ENCODE data around the gene TSHZ1. TPM values are rescaled to one million over a fixed set of nuclear protein-coding genes. Genes with fewer than 3 reads are reported as not detected.

The TSHZ1 gene
- total and polyA plus RNA-seq, 2 experiments from 2014 or later: 0.23 to 0.38 TPM

GRCh38 chr18:75212751-75213090 lies 2.1 kb downstream of the TSHZ1 start:
- Histone ChIP-seq H3K36me3 (ENCODE audit: insufficient read depth) (no peaks in the 10 kb centered on the region), H3K4me2 (peak overlapping the region; percentile 82), H3K79me2 (replicated peaks; ENCODE audit: insufficient read depth) (no peaks in the 10 kb centered on the region), H3K27me3 (ENCODE audit: insufficient read depth) (peaks cover 64% of the 10 kb centered on the region), H3K4me1 (ENCODE audit: insufficient read depth) (peaks cover 20% of the 10 kb centered on the region), H3F3A (replicated peaks; ENCODE audit: low read depth) (0 out of 2 replicates have a peak, but pooled peaks cover 8% of the 10 kb centered on the region), H3K27ac (ENCODE audit: low read depth) (no peak overlapping the region), H3K9me2 (ENCODE audit: insufficient read depth) (no peaks in the 10 kb centered on the region), H2AFZ (no peak overlapping the region), H4K20me1 (replicated peaks; ENCODE audit: insufficient read depth) (no peaks in the 10 kb centered on the region; the same call in 1 of the 2 replicates), H3K4me3 (peak overlapping the region; percentile 55; the same call in 1 of the 2 replicates)
- H3K36me3 Mint-ChIP-seq (ENCODE audit: low read depth): no peaks in the 10 kb centered on the region; the same call in 2 of the 3 replicates
- ATAC-seq (no peak), DNase-seq (ENCODE audit: low spot score) (no peak)
- H3K4me1 Mint-ChIP-seq: peaks cover 39% of the 10 kb centered on the region
- peaks cover 3% of the 10 kb centered on the region; the same call in 1 of the 3 replicates for H3K9me3 Mint-ChIP-seq
- H3K27me3 Mint-ChIP-seq (ENCODE audit: insufficient read depth, low read depth, poor library complexity): peaks cover 43% of the 10 kb centered on the region
- H3K4me3 Mint-ChIP-seq: peak overlapping the region; percentile 73
- TF ChIP-seq, protein P1, sequence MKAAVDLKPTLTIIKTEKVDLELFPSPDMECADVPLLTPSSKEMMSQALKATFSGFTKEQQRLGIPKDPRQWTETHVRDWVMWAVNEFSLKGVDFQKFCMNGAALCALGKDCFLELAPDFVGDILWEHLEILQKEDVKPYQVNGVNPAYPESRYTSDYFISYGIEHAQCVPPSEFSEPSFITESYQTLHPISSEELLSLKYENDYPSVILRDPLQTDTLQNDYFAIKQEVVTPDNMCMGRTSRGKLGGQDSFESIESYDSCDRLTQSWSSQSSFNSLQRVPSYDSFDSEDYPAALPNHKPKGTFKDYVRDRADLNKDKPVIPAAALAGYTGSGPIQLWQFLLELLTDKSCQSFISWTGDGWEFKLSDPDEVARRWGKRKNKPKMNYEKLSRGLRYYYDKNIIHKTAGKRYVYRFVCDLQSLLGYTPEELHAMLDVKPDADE (IDR thresholded peaks at IDR 0.05): no peak
- TF ChIP-seq EZH2 (IDR thresholded peaks at IDR 0.05; ENCODE audit: low read depth, unreplicated experiment): peak; percentile 18
- no peak overlapping the region for H3K27ac Mint-ChIP-seq

DNA sequence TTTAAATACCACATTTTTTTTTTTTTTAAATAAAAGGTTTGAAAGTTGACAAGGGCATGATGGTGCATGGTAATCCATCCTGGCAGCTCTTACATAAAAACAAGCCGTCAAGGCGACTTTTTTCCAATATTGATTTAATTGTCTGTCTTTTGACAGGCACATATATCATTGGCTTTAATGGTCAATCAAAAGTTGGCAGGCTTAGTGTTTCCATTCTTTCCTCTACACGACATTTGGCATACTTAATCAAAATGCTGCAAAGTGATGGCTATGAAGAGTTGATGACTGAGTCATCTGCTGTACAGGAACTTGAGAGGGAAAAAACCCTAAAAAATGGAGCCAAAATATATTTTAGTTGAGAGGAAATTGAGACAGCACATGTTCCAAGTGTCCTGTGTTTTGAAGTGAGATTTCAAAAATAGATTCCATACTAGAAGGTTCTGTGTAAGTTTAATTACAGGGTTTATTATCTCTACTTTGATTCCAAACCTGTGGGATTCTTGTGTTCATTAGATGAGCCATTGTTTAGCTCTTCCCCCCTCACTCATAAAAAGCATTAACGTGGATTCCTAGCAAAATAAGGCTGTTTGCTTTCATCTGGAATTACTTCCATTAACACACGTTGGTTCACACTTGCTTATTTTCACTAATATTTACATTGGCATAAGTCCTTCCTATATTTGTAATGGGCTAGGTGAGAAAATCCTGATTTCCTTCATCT lies 3.2 kb downstream of the TSHZ1 start:
- Histone ChIP-seq H3K27ac (ENCODE audit: low read depth) (no peak overlapping the region), H3K79me2 (replicated peaks; ENCODE audit: insufficient read depth) (no peaks in the 10 kb centered on the region), H4K20me1 (replicated peaks; ENCODE audit: insufficient read depth) (no peaks in the 10 kb centered on the region), H3K4me1 (ENCODE audit: insufficient read depth) (peaks cover 18% of the 10 kb centered on the region), H2AFZ (no peak overlapping the region), H3K27me3 (ENCODE audit: insufficient read depth) (peaks cover 54% of the 10 kb centered on the region), H3F3A (replicated peaks; ENCODE audit: low read depth) (0 out of 2 replicates have a peak, but pooled peaks cover 4% of the 10 kb centered on the region), H3K36me3 (ENCODE audit: insufficient read depth) (no peaks in the 10 kb centered on the region), H3K4me2 (no peak overlapping the region), H3K9me2 (ENCODE audit: insufficient read depth) (no peaks in the 10 kb centered on the region), H3K4me3 (no peak overlapping the region)
- DNase-seq (ENCODE audit: low spot score) (no peak), ATAC-seq (no peak)
- H3K27me3 Mint-ChIP-seq (ENCODE audit: insufficient read depth, low read depth, poor library complexity): peaks cover 35% of the 10 kb centered on the region
- H3K4me3 Mint-ChIP-seq: no peak overlapping the region
- no peak overlapping the region for H3K27ac Mint-ChIP-seq
- peaks cover 3% of the 10 kb centered on the region; the same call in 1 of the 3 replicates for H3K9me3 Mint-ChIP-seq
- peaks cover 34% of the 10 kb centered on the region for H3K4me1 Mint-ChIP-seq
- no peaks in the 10 kb centered on the region; the same call in 2 of the 3 replicates for H3K36me3 Mint-ChIP-seq (ENCODE audit: low read depth)
- TF ChIP-seq JUNB (IDR thresholded peaks at IDR 0.05; ENCODE audit: unreplicated experiment) (no peak), NANOG (IDR thresholded peaks at IDR 0.05; ENCODE audit: borderline replicate concordance) (no peak), STAT1 (IDR thresholded peaks at IDR 0.05; ENCODE audit: unreplicated experiment) (no peak), ZNF331 (CRISPR knock-in tag; IDR thresholded peaks at IDR 0.05; ENCODE audit: low read depth) (no peak)
- TF ChIP-seq, protein P1 (IDR thresholded peaks at IDR 0.05): no peak
- TF ChIP-seq, protein P2, sequence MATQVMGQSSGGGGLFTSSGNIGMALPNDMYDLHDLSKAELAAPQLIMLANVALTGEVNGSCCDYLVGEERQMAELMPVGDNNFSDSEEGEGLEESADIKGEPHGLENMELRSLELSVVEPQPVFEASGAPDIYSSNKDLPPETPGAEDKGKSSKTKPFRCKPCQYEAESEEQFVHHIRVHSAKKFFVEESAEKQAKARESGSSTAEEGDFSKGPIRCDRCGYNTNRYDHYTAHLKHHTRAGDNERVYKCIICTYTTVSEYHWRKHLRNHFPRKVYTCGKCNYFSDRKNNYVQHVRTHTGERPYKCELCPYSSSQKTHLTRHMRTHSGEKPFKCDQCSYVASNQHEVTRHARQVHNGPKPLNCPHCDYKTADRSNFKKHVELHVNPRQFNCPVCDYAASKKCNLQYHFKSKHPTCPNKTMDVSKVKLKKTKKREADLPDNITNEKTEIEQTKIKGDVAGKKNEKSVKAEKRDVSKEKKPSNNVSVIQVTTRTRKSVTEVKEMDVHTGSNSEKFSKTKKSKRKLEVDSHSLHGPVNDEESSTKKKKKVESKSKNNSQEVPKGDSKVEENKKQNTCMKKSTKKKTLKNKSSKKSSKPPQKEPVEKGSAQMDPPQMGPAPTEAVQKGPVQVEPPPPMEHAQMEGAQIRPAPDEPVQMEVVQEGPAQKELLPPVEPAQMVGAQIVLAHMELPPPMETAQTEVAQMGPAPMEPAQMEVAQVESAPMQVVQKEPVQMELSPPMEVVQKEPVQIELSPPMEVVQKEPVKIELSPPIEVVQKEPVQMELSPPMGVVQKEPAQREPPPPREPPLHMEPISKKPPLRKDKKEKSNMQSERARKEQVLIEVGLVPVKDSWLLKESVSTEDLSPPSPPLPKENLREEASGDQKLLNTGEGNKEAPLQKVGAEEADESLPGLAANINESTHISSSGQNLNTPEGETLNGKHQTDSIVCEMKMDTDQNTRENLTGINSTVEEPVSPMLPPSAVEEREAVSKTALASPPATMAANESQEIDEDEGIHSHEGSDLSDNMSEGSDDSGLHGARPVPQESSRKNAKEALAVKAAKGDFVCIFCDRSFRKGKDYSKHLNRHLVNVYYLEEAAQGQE (IDR thresholded peaks at IDR 0.05; ENCODE audit: unreplicated experiment): no peak
- TF ChIP-seq, protein P3, sequence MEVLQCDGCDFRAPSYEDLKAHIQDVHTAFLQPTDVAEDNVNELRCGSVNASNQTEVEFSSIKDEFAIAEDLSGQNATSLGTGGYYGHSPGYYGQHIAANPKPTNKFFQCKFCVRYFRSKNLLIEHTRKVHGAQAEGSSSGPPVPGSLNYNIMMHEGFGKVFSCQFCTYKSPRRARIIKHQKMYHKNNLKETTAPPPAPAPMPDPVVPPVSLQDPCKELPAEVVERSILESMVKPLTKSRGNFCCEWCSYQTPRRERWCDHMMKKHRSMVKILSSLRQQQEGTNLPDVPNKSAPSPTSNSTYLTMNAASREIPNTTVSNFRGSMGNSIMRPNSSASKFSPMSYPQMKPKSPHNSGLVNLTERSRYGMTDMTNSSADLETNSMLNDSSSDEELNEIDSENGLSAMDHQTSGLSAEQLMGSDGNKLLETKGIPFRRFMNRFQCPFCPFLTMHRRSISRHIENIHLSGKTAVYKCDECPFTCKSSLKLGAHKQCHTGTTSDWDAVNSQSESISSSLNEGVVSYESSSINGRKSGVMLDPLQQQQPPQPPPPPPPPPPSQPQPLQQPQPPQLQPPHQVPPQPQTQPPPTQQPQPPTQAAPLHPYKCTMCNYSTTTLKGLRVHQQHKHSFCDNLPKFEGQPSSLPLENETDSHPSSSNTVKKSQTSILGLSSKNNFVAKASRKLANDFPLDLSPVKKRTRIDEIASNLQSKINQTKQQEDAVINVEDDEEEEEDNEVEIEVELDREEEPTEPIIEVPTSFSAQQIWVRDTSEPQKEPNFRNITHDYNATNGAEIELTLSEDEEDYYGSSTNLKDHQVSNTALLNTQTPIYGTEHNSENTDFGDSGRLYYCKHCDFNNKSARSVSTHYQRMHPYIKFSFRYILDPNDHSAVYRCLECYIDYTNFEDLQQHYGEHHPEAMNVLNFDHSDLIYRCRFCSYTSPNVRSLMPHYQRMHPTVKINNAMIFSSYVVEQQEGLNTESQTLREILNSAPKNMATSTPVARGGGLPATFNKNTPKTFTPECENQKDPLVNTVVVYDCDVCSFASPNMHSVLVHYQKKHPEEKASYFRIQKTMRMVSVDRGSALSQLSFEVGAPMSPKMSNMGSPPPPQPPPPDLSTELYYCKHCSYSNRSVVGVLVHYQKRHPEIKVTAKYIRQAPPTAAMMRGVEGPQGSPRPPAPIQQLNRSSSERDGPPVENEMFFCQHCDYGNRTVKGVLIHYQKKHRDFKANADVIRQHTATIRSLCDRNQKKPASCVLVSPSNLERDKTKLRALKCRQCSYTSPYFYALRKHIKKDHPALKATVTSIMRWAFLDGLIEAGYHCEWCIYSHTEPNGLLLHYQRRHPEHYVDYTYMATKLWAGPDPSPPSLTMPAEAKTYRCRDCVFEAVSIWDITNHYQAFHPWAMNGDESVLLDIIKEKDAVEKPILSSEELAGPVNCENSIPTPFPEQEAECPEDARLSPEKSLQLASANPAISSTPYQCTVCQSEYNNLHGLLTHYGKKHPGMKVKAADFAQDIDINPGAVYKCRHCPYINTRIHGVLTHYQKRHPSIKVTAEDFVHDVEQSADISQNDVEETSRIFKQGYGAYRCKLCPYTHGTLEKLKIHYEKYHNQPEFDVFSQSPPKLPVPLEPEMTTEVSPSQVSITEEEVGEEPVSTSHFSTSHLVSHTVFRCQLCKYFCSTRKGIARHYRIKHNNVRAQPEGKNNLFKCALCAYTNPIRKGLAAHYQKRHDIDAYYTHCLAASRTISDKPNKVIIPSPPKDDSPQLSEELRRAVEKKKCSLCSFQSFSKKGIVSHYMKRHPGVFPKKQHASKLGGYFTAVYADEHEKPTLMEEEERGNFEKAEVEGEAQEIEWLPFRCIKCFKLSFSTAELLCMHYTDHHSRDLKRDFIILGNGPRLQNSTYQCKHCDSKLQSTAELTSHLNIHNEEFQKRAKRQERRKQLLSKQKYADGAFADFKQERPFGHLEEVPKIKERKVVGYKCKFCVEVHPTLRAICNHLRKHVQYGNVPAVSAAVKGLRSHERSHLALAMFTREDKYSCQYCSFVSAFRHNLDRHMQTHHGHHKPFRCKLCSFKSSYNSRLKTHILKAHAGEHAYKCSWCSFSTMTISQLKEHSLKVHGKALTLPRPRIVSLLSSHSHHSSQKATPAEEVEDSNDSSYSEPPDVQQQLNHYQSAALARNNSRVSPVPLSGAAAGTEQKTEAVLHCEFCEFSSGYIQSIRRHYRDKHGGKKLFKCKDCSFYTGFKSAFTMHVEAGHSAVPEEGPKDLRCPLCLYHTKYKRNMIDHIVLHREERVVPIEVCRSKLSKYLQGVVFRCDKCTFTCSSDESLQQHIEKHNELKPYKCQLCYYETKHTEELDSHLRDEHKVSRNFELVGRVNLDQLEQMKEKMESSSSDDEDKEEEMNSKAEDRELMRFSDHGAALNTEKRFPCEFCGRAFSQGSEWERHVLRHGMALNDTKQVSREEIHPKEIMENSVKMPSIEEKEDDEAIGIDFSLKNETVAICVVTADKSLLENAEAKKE (CRISPR knock-in tag; IDR thresholded peaks at IDR 0.05): no peak

Measured in GM23338 (cell line).